ENCODE results near the gene KCNAB1. TPM values are rescaled to one million over a fixed set of nuclear protein-coding genes. Genes with fewer than 3 reads are reported as not detected.
A peak's percentile ranks its signal among the peaks of the same experiment; 100 is the strongest.

KCNAB1 gene
- total and polyA plus RNA-seq, 2 donors (not counting 1 experiment from before 2014, with no cell fraction given) = not detected

DNA sequence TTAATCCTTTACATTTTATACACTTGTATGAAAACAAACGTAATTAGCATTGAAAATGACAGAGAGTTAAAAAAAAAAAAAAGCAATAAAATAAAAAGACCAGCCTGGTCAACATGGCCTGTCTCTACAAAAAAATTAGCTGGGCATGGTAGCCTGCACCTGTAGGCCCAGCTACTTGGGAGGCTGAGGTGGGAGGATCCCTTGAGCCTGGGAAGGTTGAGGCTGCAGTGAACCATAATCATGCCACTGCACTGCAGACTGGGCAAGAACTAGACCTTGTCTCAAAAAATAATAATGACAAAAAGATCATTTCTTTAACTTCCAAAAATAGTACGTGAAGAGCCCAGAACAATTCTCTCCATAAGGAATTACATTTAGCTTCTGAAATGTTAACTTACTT is 432.6 kb downstream of the KCNAB1 start:
- Histone ChIP-seq H3K4me1 (ENCODE audit: control insufficient read depth in 2 of 2, insufficient read depth in 2 of 2, low read length in 2 of 2) (peaks cover 14 to 16% of the 10 kb centered on the region in 2 donors), H3K9ac (ENCODE audit: low read length) (no peak overlapping the region), H3K4me3 (ENCODE audit: control extremely low read depth in 1 of 5, extremely low read depth in 1 of 5, insufficient read depth in 1 of 5, low read depth in 2 of 5, low read length in 4 of 5) (no peak overlapping the region), H3K9me3 (ENCODE audit: control extremely low read depth in 1 of 3, control insufficient read depth in 2 of 3, insufficient read depth in 1 of 3, low read length in 2 of 3) (no peaks in the 10 kb centered on the region), H3K27me3 (replicated peaks in 1 of 4; ENCODE audit: control extremely low read depth in 1 of 4, control insufficient read depth in 3 of 4, insufficient read depth in 4 of 4, low read length in 3 of 4) (no peaks in the 10 kb centered on the region), H3K4me2 (replicated peaks; ENCODE audit: low read depth, low read length, poor library complexity, severe bottlenecking) (no peak overlapping the region), H4K20me1 (ENCODE audit: control insufficient read depth, insufficient read depth, low read length, poor library complexity, severe bottlenecking) (peaks cover 9% of the 10 kb centered on the region), H3K27ac (ENCODE audit: low read length in 2 of 2) (no peak overlapping the region), H3K79me2 (ENCODE audit: control insufficient read depth, insufficient read depth, low read length) (peaks cover 57% of the 10 kb centered on the region), H3K36me3 (replicated peaks in 1 of 2; ENCODE audit: control extremely low read depth in 1 of 2, control insufficient read depth in 1 of 2, extremely low read depth in 1 of 2, insufficient read depth in 2 of 2, low read length in 1 of 2) (peaks cover 7 to 45% of the 10 kb centered on the region in 2 experiments), H2AFZ (ENCODE audit: insufficient read depth, low read depth, low read length, poor library complexity, severe bottlenecking) (no peak overlapping the region)
- Mint-ChIP-seq H3K9me3 (ENCODE audit: insufficient read depth) (no peaks in the 10 kb centered on the region), H3K27ac (no peak overlapping the region), H3K4me1 (peaks cover 38% of the 10 kb centered on the region), H3K4me3 (peak overlapping the region; percentile 23), H3K27me3 (no peaks in the 10 kb centered on the region)
- ChIA-PET CTCF (interaction anchor here (0.5 to 1.3 kb wide), 3 partner anchors 123 to 641 kb away, joined by 3 read pairs; no protein-coding TSS in a partner anchor), POLR2A (interaction anchor here (0.7 kb wide), 1 partner anchor 522 kb away, joined by 6 read pairs; no protein-coding TSS in a partner anchor)
- TF ChIP-seq CTCF (IDR thresholded peaks at IDR 0.05) = no peak
- TF ChIP-seq EZH2 (IDR thresholded peaks at IDR 0.05; ENCODE audit: borderline replicate concordance, insufficient read depth, low read depth, low read length, poor library complexity, severe bottlenecking) = no peak
- WGBS (ENCODE audit: insufficient coverage) = no CpG with 5 or more reads among the region's 2 CpGs
- ATAC-seq (ENCODE audit: low read depth) = no peak
- DNase-seq = no peak
- intact Hi-C loops (cut with micrococcal nuclease) = no loop called here

DNA sequence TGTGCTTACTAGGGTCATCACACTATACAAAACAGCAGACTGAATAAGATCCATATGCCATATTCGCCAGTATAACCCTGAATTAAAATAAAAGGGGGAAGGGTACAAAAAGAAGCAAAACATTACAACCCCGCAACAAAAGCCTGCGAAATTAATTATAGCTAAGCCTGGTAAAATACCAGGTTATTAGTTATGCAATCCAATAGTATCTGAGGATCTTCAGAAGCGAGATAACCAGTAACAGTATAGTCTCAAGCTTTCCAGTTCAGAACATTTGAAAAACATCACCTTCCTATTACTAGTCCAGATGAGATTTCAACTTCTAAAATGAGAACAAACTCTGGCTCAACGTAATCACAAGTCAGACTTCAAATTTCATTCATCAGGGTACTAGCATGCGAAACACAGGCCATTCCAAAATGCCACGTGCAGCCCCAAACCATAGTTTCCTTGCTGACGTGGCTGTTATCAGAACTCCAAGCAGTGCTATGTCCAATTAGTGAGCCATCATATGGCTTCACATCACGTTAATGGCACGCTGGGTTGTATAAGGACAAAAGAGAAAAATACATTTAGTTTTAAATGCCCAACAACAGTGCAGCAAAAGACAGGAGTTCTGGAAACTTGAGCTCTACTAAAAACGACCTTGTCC is 433.5 kb downstream of the KCNAB1 start:
- no peaks in the 10 kb centered on the region for H3K27me3 Mint-ChIP-seq
- H3K9me3 Mint-ChIP-seq (ENCODE audit: insufficient read depth) = no peaks in the 10 kb centered on the region
- Histone ChIP-seq H2AFZ (ENCODE audit: insufficient read depth, low read depth, low read length, poor library complexity, severe bottlenecking) (peak overlapping the region; percentile 100), H3K79me2 (ENCODE audit: control insufficient read depth, insufficient read depth, low read length) (peaks cover 50% of the 10 kb centered on the region), H3K27ac (ENCODE audit: low read length in 2 of 2) (no peak overlapping the region), H3K4me3 (ENCODE audit: control extremely low read depth in 1 of 5, extremely low read depth in 1 of 5, insufficient read depth in 1 of 5, low read depth in 2 of 5, low read length in 4 of 5) (peak overlapping the region; percentile 83 to 97 (median 90)), H3K9ac (ENCODE audit: low read length) (peak overlapping the region; percentile 97), H3K9me3 (ENCODE audit: control extremely low read depth in 1 of 3, control insufficient read depth in 2 of 3, insufficient read depth in 1 of 3, low read length in 2 of 3) (no peaks in the 10 kb centered on the region), H3K4me2 (replicated peaks; ENCODE audit: low read depth, low read length, poor library complexity, severe bottlenecking) (peak overlapping the region; percentile 84), H3K36me3 (replicated peaks in 1 of 2; ENCODE audit: control extremely low read depth in 1 of 2, control insufficient read depth in 1 of 2, extremely low read depth in 1 of 2, insufficient read depth in 2 of 2, low read length in 1 of 2) (peaks cover 1 to 37% of the 10 kb centered on the region in 2 experiments), H4K20me1 (ENCODE audit: control insufficient read depth, insufficient read depth, low read length, poor library complexity, severe bottlenecking) (peaks cover 4% of the 10 kb centered on the region), H3K27me3 (replicated peaks in 1 of 4; ENCODE audit: control extremely low read depth in 1 of 4, control insufficient read depth in 3 of 4, insufficient read depth in 4 of 4, low read length in 3 of 4) (no peaks in the 10 kb centered on the region), H3K4me1 (ENCODE audit: control insufficient read depth in 2 of 2, insufficient read depth in 2 of 2, low read length in 2 of 2) (peaks cover 14 to 16% of the 10 kb centered on the region in 2 donors)
- WGBS (ENCODE audit: insufficient coverage) = 25% methylated on average over 4 of the region's 11 CpGs
- ChIA-PET POLR2A (interaction anchor here (1.0 to 1.8 kb wide), 2 partner anchors 121 to 263 kb away, joined by 3 to 16 read pairs; partner anchors contain the start of gene TIPARP), CTCF (interaction anchor here (0.7 to 3.0 kb wide), 10 partner anchors 13 to 648 kb away, joined by 3 to 30 read pairs (median 4); partner anchors contain the start of gene TIPARP)
- DNase-seq (peak; percentile 5), ATAC-seq (ENCODE audit: low read depth) (no peak)
- TF ChIP-seq EZH2 (IDR thresholded peaks at IDR 0.05; ENCODE audit: borderline replicate concordance, insufficient read depth, low read depth, low read length, poor library complexity, severe bottlenecking) (no peak), CTCF (IDR thresholded peaks at IDR 0.05) (no peak)
- H3K27ac Mint-ChIP-seq = peak overlapping the region; percentile 53
- peak overlapping the region; percentile 97 for H3K4me3 Mint-ChIP-seq
- intact Hi-C loops (cut with micrococcal nuclease) = loop anchor here (2.0 kb wide), 2 partner anchors 527 to 583 kb away; no protein-coding TSS in a partner anchor
- H3K4me1 Mint-ChIP-seq = peaks cover 38% of the 10 kb centered on the region

Measured in B cell (primary cell).